Ecto neural progenitor cell (in vitro differentiated cells): ENCODE results near the gene IL21R.
"Not testable (repeated sequence)": the region's sequence is repeated elsewhere in the genome, so short reads cannot be mapped to it uniquely, and the experiment has no call there.

ENCODE experiments used
- DNase-seq: peaks from one replicate; pipeline ENCODE4 v3.0.0-alpha.2; 2018; ENCODE audit warnings: low spot score

IL21R gene

DNA sequence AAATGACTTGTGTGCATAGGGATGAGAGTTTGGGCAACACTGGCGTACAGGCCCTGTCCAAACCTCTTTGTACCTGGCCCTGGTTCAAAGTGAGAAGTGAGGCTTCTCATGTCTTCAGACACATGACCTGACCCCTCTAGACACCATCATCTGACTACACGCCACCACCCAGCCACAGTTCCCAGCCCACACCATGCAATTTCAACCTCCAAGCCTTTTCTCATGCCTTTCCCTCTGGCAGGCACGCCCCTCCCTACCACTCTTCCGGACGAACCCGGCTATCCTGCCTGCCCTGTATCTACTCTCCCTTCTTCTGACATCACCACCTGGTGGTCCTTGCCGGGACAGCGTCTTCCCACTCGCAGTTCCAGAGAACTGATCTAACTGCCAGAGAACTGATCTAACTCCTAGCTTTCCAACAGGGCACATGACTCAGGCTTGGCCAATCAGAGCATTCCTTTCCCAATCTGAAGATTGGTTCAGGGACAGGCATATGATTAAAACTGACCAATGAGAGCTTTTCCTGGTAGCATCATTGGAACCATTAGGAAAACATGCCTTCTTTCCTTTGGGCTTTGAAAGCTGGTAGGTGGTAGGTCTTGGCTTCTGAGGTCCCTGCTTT is 27.1 kb upstream of the IL21R start:
- peak; percentile 87 for DNase-seq

DNA sequence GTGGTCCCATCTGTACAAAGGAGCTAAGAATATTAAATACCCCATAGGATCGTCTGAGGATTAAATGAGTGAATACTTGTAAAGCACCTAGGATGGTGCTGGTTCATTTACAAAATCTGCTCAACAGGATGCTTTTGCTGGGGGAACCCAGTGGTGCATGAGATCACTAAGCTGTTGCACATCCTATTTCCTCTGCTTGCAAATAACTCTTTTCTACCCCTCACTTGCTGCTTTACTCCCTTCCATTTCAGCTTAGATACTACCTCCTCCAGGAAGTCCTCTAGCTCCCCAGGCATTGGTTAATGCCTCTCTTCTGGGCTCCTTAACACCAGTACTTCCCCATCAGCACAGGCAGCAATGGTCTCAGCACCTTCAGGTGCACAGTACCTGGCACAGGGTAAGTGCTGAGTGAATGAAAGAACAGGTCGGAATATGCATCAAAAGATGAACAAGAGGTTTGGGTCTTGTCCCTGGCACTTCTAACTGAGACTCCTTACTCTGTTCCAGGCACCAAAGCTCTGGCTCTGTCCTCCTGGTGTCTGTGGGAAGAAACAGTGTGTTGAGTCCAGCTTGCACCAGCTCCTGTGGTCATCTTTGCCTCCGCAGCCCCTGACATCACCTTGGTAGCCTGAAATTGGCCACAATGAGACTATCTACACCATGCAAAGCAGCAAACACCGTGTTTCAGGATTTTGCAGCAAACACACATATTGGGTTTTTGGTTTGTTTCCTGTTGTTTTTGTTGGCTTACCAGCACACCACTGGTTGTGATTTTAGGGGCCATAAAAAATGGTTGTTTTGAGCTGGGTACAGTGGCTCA is 24.1 kb upstream of the IL21R start:
- no peak for DNase-seq

DNA sequence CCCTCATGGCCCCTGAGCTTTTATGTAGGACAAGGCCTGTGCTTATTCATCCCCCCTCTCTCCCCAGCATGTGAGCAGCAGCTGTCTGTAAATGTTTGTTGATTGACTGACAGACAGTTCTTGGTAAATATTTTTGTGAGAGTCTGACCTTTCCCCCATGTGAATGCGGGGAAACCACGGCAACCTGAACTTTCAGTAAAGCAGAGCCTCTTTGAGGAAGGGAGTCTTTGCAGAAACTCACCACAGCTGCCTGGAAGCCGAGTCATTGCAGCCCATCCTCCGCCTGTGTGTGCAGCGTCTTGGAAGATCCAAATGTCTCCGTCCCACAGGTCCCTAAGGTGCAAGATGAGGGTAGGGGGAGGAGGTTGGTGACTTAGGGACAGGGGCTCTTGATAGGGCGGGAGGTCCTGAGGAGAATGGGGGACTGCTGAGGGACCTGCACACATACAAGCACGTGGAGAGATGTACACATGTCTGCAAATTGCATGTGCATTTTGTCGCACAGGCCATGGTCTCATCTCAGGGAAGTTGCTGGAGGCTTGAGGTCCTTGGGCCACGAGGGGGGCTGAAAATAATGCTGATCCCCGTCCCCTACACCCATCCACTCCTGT is 23.0 kb upstream of the IL21R start:
- no peak for DNase-seq

DNA sequence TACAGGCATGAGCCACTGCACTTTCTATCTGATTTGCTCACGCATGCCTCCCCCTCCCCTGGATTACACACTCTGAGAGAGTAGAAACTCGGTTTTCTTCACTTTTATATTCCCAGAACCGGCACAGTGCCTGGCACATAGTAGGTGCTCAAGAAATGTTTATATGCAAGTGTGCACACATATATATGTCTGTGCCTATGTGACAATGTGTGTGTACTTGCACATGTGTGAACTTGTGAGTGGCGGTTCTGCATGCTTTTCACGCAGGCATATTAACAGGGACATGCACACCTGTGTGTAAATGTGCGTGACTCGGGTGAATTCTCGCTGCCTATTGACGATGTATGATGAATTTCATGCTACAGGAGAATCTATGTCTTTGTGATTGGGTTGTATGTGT is 22.1 kb upstream of the IL21R start:
- DNase-seq: no peak

DNA sequence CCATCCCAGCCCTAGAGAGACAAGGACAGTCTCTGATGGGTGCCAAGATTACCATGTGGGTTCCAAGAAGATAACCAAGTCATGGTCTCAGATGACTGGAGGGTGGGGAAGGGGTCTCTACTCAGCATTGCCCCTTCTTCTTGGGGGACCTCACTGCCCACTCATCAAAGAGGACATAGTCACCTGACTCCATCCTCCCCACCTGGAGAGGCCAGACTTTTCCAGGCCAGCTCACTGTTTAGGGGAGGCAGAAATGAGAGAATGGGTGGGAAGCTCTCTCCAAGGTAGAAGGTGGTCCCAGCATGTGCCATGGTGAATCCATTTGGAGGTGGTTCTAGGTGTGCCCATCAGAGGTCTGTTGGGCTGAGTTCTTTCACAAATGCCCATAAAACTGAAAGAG is 20.7 kb upstream of the IL21R start:
- no peak for DNase-seq

DNA sequence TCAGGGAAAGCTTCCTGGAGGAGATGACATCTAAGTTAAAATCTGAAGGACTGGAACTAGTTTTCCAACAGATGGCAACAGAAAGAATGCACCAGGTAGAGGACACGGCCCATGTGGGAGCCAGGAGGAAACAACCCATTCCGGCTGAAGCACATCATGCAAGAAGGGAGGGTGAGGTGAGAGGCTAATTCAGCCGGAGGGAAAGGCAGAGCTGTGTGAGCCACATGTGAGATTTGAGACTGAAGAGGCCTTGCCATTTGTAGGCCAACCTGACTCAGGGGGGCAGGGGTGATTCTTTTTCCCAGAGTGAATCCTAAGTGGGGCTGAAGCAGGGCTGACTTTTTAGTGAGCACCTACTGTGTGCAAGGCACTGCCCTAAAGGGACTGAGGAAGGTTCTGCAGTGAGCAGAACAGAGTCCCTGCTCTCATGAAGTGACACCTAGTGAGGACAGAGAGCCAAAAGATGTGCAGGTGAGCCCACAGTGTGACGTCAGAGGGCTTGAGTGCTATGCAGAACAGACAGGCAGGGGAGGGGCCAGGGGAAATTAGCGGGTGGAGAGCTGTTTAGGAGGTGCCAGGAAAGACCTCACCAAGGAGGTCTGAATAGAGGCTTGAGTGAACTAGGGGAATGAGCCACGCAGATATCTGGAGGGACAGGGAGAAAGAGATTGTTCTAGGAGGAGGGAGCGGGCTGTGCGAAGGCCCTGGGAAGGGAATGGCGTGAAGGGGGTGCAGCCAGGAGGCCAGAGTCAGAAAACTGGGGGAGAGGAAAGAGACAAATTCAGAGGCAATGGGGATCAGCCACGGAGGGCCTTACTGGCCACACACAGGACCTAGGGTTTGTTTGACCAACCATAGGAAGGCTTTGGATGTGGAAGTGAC is 19.8 kb upstream of the IL21R start:
- no peak for DNase-seq

DNA sequence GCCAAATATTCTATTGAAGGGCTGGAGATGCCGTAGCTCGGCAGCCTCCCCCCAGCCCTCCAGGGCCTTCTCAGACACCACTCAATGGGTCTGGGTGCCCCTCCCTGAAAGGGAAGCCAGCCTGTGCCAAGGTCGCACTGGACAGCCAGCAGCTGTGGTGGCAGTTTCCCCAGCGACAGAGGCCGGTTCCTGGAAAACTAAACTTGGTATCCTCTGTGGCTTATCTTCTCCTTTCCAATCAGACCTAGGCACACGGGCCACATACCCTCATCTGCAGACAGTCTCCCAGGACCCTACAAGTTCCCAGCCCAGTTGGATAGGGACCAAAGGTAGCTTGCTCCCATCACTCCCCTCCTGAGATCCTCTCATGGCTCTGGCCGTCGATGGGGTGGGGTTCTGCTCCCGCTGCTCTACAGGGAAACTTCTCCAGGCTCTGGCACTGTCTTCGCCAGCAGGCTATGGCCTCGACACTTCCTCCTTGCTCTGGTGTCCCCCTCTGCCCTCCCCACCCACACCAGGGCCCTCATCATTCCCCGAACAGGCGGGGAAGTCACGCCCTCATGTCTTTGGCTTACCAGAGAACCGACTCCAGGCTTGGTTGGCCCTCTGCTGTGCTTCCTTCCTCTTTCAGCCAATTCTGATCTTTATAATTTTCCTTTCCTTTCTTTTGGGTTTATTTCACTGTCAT is 18.3 kb upstream of the IL21R start:
- DNase-seq: no peak

DNA sequence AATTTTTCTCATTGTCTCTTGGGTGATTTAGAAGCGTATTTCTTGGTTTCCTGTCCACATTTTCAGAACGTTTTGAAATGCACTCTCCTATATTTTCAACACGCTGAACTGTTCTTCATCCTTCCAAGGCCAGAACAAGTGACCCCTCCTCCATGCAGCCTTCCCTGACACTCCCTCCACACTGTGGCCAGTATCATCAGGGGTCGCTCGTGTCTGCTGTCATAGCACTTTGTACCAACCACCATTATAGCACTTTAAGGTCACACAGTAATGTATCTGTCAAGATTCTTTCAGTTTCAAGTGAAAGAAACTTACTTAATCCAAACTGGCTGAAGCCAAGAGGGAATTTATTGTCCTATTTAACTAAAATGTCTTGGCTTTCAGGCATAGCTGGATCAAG is 17.5 kb upstream of the IL21R start:
- peak; percentile 0 for DNase-seq

DNA sequence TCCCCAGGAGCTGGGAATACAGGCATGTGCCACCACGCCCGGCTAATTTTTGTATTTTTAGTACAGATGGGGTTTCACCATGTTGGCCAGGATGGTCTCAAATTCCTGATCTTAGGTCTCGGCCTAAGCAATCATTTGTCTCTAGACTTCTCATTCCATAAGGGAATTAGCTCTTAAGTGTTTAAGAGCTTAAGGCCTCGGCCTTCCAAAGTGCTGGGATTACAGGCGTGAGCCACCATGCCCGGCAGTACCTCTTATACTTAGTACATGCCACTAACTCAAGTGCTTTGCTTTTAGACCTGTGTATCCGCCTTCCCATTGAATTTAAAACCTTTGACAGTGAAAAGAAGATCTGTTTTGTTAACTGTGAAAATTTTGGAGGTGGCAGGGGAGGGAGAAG is 16.6 kb upstream of the IL21R start:
- DNase-seq: peak; percentile 9

DNA sequence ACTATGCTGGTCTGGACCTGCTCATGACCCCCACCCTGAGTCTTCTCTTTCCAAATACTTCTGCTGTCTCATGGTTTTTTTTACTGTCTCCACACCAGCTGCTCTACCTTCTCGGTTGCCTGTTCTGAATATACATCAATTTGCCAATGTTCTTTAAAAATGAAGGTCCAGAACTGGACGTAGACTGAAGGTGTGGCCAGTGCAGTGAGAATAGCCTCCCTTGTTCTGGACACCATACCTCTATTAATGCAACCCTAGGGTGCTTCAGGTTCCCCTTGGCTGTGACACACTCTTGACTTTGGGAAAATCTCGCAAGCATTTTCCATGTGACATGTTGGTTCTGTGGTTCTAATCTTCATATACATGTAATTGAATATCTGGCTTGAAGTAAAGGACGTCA is 15.3 kb upstream of the IL21R start:
- no peak for DNase-seq

DNA sequence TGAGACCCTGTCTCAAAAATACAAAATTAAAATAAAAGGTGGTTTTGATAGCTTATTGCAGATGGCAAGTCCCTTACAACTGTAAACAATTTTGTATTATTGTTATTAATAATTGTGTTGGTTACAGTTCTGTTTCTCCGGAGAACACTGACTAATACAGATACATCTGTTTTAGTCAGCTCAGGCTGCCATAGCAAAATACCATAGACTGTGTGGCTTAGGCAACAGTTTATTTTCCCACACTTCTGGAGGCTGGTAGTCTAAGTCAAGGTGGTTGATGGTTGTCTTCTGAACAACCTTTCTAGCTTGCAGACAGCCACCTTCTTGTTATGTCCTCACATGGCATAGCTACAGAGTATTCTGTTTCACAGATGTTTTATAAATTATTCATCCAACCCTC is 14.2 kb upstream of the IL21R start:
- no peak for DNase-seq

DNA sequence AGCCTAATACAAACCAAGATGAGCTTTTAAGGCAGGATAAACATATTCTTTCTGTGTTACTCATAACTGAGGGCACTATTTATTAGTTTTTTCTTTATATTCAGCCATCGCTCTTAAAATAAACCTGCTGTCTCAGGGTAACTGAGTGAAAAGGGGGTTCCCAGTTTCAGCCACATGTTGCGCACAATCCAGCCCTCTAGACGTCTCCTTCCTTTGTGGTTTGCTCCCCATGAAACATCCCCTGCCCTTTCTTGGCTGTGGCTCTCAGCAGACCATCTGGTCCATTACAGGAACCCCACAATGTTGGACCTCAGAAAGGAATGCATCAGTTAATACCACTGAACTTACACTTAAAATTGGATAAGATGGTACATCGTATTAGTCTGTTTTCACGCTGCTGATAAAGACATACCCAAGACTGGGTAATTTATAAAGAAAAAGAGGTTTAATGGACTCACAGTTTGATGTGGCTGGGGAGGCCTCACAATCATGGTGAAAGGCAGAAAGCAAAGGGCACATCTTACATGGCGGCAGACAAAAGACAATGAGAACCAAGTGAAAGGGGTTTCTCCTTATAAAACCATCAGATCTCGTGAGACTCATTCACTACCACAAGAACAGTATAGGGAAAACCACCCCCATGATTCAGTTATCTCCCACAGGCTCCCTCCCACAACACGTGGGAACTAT is 12.6 kb upstream of the IL21R start:
- no peak for DNase-seq

DNA sequence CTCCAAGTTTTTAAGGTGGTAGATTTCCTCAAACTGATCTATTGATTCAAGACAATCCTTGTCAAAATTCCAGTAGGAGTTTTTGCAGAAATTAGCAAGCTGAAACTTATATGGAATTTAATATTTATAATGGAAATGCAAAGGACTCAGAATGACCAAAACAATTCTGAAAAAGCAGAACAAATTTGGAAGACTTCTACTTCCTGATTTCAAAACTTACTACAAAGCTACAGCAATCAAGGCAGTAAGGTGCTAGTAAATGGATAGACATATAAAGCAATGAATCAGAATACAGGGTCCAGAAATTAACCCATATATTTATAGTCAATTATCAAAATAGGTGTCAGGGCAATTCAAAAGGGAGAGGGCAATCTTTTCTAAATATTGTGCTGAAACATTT is 11.8 kb upstream of the IL21R start:
- no peak for DNase-seq

DNA sequence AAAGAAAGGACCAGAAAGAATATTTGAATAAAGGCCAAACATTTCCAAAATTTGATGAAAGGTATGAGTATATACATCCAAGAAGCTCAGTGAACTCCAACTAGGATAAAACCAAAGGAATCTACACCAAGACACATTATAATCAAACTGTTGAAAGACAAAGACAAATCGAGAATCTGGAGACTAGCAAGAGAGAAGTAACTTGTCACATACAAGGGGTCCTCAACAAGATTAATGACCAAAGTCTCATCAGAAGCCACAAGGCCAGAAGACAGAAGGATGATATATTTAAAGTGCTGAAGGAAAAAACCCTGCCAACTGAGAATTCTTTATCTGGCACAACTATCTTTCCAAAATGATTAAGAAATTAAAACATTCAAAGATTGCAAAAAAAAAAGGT is 9.3 kb upstream of the IL21R start:
- DNase-seq: no peak

DNA sequence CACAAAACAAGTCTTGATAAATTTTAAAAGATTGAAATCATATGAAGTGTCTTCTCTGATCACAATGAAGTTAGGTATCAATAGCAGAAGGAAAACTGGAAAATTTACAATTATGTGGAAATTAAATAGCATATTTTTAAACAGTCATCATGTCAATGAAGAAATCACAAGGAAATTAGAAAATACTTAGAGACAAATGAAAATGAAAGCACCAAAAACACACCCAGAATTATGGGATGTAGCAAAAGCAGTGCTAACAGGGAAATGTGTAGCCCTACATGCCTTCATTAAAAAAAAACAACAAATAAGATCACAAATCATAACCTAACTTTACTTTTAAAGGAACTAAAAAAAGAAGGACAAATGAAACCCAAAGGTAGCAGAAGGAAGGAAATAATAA is 7.5 kb upstream of the IL21R start:
- no peak for DNase-seq

DNA sequence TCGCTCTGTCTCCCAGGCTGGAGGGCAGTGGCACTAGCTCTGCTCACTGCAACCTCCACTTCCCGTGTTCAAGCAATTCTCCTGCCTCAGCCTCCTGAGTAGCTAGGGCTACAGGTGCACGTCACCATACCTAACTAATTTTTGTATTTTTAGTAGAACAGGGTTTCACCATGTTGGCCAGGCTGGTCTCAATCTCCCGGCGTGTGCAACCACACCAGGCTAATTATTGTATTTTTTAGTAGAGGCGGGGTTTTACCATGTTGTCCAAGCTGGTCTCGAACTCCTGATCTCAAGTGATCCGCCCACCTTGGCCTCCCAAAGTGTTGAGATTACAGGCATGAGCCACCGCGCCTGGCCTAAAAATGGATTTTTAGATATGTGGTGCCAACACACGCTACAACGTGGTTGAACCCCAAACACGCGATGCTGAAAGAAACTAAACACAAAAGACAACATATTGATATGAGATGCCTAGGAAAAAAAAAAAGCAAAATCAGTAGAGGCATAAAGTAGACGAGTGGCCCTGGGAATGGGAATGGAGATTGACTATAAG is 3.6 kb upstream of the IL21R start:
- DNase-seq: not testable (repeated sequence)

DNA sequence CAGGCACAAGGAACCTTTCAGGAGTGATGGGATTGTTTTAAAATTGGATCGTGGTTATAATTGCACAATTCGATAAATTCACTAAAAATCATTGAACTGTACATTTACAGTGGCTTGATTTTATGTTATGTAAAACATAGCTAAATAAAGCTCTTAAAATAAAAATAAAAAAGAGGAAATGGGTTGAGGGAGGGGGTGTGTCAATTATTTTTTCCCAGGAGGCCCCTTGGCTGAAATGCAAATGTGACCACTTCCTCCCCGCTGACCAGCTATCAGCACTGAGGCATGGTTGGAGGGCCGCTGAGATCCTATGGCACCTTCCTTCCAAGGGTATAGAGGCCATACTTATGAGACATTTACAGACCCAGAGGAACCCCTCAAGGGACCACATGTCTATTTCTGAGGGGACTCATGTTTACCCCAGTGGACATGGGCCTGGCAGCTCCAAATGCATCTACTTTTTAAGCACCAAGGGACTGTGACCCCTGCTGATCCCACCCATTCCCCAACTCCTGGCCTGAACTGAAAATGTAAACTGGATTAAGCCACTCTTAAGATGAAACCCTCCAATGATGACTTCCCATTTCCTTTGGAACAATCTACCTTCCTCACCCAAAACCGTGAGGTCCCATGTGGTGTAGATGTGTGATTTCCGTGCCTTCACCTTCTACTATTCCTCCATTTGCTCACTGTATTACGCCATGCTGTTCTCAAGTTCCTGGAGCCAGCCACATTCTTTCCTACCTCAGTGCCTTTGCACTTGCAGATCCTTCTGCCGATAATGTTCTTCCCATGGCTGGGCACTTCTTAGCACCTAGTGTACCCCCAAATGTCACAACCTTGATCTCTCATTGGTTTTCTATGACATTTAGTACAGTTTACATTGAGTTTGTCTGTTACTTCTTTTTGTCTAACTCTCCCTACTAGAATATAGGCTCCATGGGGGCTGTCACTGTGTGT is 2.8 kb upstream of the IL21R start:
- no peak for DNase-seq

DNA sequence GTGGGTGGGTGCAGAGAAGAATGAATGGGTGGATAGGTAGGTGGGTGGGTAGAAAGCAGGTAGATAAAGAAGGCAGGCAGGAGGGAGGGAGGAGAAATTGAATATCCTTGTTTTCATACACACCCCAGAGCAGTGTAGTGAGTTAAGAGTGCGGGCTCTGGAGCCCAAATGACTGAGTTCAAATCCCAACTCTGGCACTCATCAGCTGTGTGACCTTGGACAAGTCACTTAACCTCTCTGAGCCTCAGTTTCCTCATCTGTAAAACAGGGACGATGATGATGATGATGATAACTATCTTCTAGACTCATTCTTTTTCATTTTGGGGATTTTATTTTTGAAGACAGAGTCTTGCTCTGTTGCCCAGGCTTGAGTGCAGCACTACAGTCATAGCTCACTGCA is 2.0 kb upstream of the IL21R start:
- no peak for DNase-seq

DNA sequence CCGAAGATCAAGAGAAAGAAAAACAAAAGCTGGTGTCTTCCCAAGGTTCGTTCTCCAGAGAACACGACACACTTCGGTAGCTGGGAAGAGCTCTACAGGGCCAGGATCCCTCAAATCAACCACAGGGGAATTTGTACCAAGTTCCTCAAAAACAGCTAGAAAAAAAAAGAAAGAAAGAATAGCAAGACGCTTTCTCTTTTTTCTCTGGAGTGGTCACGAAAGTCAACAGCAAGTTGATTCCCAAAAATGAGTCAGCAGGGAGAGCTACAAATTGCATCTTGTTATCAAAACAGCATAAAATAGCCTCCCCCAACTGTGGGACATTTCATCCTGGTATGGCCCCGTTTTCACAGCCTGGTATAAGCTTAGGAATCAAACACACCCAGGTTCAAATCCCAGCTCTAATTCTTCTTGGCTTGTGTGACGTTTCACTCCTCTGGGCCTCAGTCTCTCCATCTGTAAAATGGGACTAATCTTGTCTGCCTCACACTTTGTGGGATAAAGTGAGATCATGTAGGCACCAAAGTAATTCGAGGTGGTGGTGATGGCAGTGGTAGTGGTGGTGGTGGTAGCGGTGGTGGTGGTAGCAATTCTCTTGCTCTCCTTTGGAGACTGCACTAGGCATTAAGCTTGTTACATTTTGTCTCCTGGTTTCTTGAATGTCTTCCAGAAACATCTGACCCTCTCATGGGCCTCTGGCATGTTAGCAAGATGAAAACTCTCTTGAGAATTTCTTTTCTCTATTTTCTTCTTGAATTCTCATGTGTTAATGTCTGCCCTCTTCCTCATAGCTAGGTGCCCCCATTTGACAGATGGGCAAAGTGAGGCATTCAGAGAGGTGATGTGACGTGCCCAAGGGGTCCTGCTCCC is 988 bp upstream of the IL21R start:
- no peak for DNase-seq
